ENCODE data around the gene RCC1. TPM values are rescaled to one million over a fixed set of nuclear protein-coding genes. Genes with fewer than 3 reads are reported as not detected.
A peak's percentile ranks its signal among the peaks of the same experiment; 100 is the strongest.
"Not testable (repeated sequence)": the region's sequence is repeated elsewhere in the genome, so short reads cannot be mapped to it uniquely, and the experiment has no call there.

RCC1 gene
- total RNA-seq, 1 donor from 2014 or later, result 52.4 TPM

DNA sequence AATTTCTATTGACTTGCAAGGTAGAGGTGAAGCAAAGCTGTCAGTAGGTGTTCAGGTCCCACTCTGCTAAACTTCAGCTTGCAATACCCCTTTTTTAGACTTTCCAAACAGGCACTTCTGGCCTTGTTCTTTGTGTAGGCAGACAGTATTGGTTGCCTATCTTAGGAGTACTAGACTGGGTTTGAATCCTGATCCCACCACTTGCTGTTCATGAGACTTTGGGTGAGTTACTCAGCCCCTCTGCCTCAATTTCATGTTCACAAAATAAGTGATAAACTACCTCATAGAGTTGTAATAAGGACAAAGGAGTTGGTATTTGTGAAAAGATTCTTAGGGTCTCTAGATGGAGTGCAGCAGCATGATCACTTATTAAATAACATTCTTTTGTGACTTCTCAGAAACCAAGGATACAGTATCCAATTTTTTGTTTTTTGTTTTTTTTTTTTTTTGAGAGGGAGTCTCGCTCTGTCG is 5.2 kb downstream of the RCC1 start:
- no peak for DNase-seq (ENCODE audit: low read depth in 2 of 2)

DNA sequence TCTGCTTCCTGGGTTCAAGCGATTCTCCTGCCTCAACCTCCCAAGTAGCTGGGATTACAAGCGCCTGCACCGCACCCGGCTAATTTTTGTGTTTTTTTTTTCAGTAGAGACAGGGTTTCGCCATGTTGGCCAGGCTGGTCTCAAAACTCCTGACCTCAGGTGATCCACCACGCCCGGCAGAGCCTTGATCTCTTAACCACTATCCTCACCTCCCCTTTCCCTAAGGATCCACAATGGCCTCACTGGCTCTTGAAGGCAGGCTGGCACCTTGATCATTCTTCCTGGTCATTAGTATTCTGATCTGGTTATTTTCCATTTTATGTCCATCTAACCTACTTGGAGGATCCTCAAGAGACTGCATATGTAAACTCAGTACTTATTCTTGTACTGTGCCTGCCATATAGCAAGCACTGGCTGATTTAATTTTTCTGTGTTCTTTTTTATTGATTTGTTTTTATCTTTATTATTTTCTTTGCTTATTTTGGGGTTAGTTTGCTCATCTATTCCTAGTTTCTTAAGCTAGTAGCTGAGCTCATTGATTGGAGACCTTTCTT is 6.3 kb downstream of the RCC1 start:
- DNase-seq (ENCODE audit: low read depth in 2 of 2), result no peak

DNA sequence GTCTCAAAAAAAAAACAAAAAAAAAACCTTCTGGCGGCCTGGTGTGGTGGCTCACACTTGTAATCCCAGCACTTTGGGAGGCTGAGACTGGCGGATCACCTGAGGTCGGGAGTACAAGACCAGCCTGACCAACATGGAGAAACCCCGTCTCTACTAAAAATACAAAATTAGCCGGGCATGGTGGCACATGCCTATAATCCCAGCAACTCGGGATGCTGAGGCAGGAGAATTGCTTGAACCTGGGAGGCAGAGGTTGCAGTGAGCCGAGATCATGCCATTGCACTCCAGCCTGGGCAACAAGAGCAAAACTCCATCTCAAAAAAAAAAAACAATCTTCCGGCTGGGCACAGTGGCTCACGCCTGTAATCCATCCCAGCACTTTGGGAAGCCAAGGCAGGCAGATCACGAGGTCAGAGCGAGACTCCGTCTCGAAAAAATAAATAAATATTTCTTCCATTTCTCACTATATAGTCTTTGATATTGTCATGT is 8.6 kb downstream of the RCC1 start:
- not testable (repeated sequence) for DNase-seq (ENCODE audit: low read depth in 2 of 2)

DNA sequence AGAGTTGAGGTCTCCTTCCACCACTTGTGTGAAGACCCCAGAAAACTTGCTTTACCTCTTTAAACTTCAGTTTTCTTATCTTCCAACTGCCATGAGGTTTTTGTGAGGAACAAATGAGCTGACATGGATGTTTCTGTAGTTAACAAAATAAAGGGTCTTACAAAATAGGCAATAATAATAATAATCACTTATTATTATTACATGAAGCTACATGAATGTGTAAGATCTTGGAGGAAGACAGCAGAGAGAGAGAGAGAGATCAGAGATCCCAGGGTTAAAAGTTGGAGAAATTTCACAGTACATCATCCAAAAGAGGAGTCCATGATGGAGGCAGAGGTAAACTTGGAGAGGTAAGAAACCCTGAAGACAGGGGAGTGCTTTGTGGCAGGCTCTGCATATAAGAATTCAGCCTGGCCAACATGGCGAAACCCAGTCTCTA is 10.7 kb downstream of the RCC1 start:
- DNase-seq (ENCODE audit: low read depth in 2 of 2), result no peak

DNA sequence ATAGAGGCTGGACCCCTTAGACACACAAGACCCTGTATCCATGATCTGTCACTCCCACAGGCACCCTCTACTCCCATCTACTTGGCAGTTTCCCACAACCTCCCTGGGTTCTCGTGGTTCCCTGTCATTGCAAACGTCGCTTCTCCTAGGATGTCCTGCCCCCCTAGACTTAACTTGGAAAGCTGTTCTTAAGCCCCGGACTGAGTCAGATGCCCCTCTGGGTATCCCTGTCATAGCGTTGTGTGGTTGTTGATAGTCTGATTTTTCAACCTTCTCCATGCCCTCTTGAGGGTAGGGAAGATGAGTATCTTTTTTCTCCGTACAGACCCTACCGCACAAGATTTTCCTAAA is 11.8 kb downstream of the RCC1 start:
- DNase-seq (ENCODE audit: low read depth in 2 of 2), result peak in 1 of 2 donors; percentile 56

DNA sequence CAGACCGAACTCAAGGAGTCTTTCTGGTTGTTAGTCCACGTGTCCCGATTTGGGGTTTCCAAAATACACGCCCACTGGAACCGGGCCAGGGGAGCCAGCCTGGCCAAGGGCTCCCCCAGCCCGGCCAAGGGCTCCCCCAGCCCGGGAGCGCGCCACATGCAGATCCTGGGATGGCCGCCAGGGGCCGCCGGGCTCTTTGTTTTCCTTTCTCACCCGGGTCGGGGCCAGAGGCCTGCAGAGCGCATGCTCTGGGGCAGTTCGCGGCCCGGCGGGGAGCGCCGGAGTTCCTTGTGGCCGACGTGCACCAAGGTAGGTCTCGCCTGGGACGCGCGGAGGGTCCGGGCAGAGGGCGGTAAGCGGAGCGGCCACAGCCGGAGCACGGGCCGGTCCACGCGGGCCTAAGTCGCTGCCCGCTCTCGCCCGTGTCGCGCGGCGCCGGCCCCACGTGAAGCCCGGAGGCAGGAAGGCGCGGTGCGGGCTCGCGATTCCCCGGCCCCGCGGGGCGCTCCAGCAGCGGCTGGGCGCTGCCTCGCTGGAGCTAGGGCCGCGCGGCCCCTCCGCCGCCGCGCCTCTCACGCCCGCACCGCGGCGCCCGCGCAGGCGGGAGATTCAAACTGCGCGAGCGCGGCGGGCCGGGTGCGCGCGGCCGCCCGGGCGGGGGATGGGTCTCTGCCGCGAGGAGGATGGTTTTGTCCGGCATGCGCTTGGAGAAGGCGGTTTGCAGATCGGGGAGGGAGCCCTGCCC is 12.3 kb downstream of the RCC1 start:
- DNase-seq (ENCODE audit: low read depth in 2 of 2), result peak; percentile 71 to 89

DNA sequence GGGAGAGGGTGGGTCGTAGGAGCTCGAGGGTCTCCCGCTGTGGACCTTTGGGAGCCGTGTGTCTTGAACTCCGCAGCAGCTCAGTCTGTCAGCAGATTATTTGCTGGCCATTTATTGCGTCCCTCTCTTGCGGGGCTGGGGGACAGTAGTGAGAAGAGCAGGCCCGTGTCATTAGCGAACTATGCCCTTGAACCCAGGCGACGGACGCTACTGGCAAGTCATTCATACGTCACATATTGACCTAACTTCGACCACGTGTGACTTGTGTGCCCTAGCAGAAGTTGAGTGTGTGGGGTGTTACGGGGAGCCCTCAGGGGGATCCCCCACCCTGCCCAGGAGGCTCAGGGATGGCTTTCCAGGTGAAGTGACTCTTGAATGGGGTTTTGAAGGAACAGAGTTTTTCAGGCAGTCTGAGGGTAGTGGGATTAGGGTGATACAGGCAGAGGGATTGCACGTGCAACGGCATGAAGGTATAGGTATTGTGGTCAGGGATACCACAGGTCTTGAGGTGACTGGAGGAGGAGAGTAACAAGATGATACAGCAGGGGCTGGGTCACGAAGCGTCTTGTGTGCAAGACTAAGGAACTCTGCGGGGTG is 13.0 kb downstream of the RCC1 start:
- DNase-seq (ENCODE audit: low read depth in 2 of 2), result peak in 1 of 2 donors; percentile 33

DNA sequence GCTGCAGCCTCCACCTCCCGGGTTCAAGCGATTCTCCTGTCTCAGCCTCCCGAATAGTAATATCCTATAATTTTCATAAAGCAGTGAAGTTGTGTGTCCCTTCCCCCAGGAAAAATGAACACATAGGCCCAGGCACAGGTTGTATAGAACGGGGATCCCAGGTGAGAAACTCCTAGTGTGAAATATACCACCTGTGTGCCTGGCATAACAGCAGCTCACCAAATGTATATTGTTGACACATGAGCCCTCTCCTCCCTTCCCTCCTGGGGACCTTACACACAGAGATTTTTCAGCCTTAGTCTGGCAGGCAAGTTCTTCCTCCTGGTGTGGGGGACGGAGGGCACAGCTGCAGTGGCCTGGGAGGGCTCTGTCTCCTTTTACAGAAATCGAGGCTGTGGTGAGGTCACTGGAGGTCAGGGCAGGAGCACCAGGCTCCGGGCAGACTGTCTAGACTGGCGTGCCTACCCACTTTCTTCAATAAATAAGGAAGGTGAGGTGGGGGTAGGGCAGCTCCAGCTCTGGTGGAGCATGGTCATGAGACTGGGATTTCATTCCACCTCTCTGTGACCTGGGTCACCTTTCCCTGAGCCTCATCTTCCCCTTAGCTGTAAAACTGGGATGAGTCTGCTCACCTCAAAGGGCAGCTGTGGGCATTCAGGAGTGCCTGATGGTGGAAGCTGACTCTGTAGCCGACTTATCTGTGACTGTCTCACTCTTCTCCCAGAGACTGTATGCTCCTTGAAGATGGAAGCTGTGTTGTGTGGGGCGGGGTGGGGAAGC is 14.3 kb downstream of the RCC1 start:
- no peak for DNase-seq (ENCODE audit: low read depth in 2 of 2)

DNA sequence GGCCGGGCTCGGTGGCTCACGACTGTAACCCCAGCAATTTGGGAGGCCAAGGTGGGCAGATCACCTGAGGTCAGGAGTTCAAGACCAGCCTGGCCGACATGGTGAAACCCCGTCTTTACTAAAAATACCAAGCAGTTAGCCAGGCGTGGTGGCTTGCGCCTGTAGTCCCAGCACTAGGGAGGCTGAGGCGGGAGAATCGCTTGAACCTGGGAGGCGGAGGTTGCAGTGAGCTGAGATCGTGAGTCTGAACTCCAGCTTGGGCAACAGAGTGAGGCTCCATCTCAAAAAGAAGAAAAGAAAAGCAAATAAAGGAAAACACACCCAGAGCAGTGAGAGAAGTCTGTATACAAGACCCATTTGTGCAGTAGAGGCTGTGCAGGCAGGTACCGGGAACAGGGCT is 15.0 kb downstream of the RCC1 start:
- DNase-seq (ENCODE audit: low read depth in 2 of 2), result not testable (repeated sequence)

DNA sequence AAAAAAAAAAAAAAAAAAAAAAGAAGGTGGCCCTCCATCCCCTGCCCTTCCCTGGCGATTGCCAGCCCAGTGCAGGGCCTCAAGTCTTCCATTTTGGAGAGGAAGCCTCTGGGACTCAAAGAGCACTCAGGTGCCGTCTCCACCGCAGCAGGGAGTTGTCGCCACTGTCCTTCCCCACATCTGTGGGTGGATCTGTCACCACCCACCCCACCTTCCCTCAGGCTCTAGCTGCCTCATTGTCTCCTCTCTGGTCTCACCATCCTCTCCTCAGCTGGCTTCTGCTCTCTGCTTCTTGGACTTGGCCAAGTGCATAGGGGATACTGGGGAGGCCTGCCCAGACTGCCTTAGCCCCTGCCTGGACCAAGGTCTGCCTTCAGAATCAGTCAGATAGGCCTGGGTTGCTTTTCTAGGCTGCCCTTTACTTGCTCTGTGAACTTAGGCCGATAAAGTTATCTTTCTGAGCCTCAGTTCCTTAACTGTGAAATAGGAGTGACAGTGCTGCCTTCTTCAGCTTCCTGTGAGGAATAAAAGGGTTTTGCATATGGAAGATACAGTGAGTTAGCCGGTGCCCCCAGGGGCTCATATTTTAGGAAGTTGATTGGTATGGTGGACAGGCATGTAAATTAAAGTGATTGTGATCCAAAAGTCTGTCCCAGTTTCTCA is 15.8 kb downstream of the RCC1 start:
- DNase-seq (ENCODE audit: low read depth in 2 of 2), result no peak

DNA sequence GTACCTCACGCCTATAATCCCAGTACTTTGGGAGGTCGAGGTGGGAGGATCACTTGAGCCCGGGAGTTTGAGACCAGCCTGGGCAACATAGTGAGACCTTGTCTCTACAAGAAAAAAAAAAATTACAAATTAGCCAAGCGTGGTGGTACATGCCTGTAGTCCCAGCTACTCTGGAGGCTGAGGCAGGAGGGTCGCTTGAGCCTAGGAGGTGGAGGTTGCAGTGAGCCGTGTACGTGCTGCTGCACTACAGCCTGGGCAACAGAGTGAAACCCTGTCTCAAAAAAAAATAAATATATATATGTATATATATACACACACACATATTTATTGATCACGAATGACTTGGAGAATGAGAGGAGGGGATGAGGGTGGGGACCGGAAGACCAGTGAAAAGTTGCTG is 16.7 kb downstream of the RCC1 start:
- DNase-seq (ENCODE audit: low read depth in 2 of 2), result not testable (repeated sequence)

DNA sequence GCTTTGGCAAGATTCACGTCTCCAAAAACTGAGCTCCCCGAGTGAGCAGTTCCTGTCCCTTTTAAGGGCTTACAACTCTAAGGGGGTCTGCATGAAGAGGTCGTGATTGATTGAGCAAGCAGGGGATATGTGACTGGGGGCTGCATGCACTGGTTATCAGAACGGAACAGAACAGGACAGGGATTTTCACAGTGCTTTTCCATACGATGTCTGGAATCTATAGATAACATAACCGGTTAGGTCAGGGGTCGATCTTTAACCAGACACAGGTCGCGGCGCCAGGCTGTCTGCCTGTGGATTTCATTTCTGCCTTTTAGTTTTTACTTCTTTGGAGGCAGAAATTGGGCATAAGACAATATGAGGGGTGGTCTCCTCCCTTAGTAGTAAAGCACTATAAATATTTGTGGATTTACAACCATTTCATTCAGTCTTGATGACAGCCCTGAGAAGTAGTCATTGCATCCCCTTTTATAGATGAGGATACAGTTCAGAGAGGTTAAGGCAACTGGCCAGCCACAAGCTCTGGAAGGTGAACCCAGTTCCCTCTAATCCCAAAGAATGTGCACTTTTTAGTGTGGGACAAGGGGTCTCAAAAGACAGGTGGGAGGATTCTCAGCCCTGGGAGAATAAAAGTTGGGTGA is 19.3 kb downstream of the RCC1 start:
- DNase-seq (ENCODE audit: low read depth in 2 of 2), result not testable (repeated sequence)

DNA sequence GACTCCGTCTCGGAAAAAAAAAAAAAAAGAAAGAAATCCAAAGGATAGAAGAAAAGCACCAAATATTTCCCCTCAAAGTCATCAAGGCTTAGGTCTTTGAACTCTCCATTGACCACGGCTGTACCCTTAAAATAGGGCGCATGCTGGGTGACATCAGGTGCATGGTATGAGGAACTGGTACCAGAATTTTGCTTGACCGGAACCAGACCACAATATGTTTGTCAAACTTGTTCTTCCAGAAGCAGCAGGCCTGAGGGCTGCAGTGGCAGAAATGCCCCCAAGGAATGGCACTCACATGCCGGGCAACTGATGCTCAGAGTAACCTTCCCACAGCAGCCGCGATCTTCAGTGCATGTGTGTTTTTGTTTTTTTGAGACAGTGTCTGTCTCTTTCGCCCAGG is 21.0 kb downstream of the RCC1 start:
- DNase-seq (ENCODE audit: low read depth in 2 of 2), result no peak

DNA sequence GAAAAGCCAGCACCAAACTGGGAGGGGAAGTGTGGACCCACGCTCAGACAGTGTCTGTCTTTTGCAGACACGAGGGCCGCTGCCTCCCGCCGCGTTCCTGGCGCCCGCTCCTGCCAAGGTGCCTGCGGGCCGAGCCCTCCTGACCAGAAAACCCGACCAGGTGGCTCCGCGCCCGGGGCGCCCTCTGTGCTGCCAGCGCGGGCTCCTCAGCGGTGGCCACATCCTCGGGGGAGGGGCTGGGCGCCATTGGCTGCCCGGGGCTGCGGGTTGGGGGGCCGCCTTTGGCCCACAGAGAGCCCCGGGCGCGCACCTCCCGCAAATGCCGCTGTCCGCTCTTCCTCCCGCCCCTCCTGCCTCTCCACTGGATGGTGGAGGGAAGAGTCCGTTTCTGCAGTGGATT is 24.6 kb downstream of the RCC1 start:
- DNase-seq (ENCODE audit: low read depth in 2 of 2), result no peak

DNA sequence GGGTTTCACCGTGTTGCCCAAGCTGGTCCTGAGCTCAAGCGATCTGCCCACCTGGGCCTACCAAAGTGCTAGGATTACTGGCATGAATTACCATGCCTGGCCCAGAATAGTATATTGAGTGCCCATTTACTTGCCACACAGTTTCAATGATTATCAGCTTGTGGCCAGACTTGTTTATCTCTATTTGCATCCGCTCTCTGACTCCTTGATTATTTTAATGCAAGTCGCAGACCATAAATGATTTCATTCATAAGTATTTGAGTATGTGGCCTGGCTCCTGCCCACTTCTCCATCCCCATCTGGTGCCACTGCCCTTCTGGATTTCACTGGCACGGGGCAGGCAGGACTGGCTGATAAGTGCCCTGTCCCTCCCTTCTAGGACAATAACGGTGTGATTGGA is 28.8 kb downstream of the RCC1 start:
- no peak for DNase-seq (ENCODE audit: low read depth in 2 of 2)

DNA sequence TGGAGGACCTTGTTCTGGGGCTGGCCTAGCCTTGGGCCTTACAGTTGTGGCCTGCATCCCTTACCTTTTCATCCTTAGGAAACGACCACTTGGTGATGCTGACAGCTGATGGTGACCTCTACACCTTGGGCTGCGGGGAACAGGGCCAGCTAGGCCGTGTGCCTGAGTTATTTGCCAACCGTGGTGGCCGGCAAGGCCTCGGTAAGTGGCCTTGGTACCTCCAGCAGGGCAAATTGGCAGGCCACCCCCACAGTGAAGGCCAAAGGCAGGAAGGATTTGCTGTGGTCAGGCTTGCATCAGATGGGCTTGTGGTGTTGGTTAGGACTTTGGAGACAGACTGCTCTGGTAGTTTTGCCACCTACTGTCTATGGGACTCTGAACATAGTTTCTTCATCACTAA is 29.3 kb downstream of the RCC1 start:
- no peak for DNase-seq (ENCODE audit: low read depth in 2 of 2)

DNA sequence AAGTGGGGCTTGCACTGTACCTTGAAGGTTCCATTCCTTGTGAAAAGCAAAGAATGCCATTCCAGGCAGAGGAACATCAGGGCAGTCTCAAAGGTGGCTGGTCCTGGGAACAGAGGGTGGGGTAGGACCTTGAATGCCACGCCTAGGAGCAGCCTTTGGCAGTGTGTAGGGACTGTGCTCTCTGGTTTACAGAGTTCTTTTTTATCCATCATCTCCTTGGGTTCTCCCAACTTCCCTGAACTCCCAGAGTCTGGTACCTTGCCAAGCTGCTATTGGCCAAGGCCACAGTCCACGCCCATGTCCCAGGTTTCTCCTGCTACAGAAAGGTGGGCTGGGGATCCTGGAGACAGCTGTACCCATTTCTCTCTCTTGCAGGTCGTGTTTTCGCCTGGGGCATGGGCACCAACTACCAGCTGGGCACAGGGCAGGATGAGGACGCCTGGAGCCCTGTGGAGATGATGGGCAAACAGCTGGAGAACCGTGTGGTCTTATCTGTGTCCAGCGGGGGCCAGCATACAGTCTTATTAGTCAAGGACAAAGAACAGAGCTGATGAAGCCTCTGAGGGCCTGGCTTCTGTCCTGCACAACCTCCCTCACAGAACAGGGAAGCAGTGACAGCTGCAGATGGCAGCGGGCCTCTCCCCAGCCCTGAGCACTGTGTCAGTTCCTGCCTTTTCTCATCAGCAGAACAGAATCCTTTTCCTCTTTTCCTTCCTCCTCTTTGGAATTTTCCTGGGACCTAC is 31.8 kb downstream of the RCC1 start:
- DNase-seq (ENCODE audit: low read depth in 2 of 2), result no peak

DNA sequence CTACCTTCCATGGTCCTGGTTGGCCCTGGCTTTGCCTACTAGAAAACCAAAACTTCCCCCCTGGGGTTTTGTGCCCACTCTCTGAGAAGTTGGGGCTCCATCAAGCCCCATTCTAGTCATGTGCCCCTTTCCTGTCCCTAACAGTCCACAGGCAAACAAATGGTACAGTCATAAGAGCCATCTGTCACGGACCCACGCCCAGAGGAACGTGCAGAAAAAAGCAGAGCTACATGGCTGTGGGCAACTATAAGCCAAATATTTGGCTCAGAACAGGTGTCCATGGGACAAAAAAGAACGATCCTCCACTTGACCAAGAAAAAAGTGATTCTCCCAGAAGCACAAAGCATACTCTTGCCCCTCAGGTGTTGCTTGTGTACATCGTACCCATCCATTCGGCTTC is 32.4 kb downstream of the RCC1 start:
- DNase-seq (ENCODE audit: low read depth in 2 of 2), result no peak

DNA sequence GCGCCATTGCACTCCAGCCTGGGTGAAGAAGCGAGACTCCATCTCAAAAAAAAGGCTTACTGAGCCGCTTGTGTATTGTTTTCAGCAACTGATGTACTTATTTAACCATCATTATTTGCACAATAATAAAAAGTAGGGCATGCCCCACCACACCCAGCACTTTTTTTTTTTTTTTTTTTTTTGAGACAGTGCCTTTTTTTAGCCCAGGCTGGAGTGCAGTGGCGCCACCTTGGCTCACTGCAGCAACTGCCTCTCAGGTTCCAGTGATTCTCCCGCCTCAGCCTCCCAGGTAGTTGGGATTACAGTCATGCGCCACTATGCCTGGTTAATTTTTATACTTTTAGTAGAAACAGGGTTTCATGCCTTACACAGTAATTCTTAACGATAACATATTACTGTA is 34.8 kb downstream of the RCC1 start:
- no peak for DNase-seq (ENCODE audit: low read depth in 2 of 2)

DNA sequence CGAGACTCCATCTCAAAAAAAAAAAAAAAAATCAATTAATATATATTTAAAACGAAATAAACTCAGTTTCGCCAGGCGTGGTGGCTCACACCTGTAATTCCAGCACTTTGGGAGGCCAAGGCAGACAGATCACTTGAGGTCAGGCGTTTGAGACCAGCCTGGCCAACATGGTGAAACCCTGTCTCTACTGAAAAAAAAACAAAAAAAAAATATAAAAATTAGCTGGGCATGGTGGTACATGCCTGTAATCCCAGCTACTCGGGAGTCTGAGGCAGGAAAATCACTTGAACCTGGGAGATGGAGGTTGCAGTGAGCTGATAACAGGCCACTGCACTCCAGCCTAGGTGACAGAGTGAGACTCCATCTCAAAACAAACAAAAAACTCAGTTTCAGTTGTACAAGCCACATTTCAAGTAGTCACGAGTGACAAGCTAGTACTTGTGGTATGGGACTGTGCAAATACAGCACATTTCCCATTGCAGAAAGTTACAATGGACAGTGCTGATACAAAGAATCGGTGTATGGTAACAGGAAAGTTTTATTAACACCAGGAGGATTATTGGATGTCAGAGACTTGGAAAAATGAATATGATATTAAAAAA is 35.7 kb downstream of the RCC1 start:
- DNase-seq (ENCODE audit: low read depth in 2 of 2), result not testable (repeated sequence)
